WTC11 (cell line): ENCODE results near the gene ITGB4. TPM values are rescaled to one million over a fixed set of nuclear protein-coding genes. Genes with fewer than 3 reads are reported as not detected.
A peak's percentile ranks its signal among the peaks of the same experiment; 100 is the strongest.

Experiments
- ATAC-seq: fragments of 200-7000 bp; cut with Tn5 transposase; 2 replicates; pipeline ENCODE4 v1.10.0; 2021; ENCODE audit warnings: mild to moderate bottlenecking, moderate library complexity
- CTCF ChIA-PET: fragments of 300-600 bp; sonication (Branson Sonifier 250); formaldehyde crosslinking; loops from one replicate; lab custom pipeline; 2021; ENCODE audit warnings: antibody characterized with exemption; lab: Charles Lee
- POLR2A ChIA-PET: fragments of 350-600 bp; sonication (Branson Sonifier 250); formaldehyde crosslinking; loops from one replicate; lab custom pipeline; 2021; ENCODE audit warnings: antibody characterized with exemption; lab: Charles Lee
- DNase-seq: peaks from one replicate; pipeline ENCODE4 v3.0.0; 2021; ENCODE audit warnings: low spot score
- H3K27ac Mint-ChIP-seq: 2 replicates; pipeline ENCODE4 v1.8.0; 2021; ENCODE audit warnings: mixed read lengths
- H3K27me3 Mint-ChIP-seq: 2 replicates; pipeline ENCODE4 v1.8.0; 2021; ENCODE audit warnings: low read depth, mild to moderate bottlenecking, moderate library complexity, mixed read lengths
- H3K36me3 Mint-ChIP-seq: 2 replicates; pipeline ENCODE4 v1.8.0; 2021; ENCODE audit warnings: mixed read lengths
- H3K4me1 Mint-ChIP-seq: 2 replicates; pipeline ENCODE4 v1.8.0; 2022; ENCODE audit warnings: mixed read lengths
- H3K4me3 Mint-ChIP-seq: 2 replicates; pipeline ENCODE4 v1.8.0; 2021; ENCODE audit warnings: mild to moderate bottlenecking, moderate library complexity, mixed read lengths
- H3K9me3 Mint-ChIP-seq: 2 replicates; pipeline ENCODE4 v1.8.0; 2021; ENCODE audit warnings: mixed read lengths
- CBFB ChIP-seq: sonication (generic); formaldehyde crosslinking; IDR thresholded peaks from 2 replicates; pipeline ENCODE4 v1.8.1; 2022; ENCODE audit warnings: mild to moderate bottlenecking, low read depth, missing genetic modification reagents
- CDX4 ChIP-seq: fragments of 250-450 bp; sonication (Bioruptor Pico); IDR thresholded peaks from 2 replicates; pipeline ENCODE4 v1.9.0; 2021; ENCODE audit warnings: moderate library complexity, mild to moderate bottlenecking, inconsistent platforms, borderline replicate concordance
- CREB1 ChIP-seq: sonication (generic); formaldehyde crosslinking; IDR thresholded peaks from 2 replicates; pipeline ENCODE4 v1.8.0; 2023; ENCODE audit warnings: mild to moderate bottlenecking, missing genetic modification reagents
- CREM ChIP-seq: sonication (generic); formaldehyde crosslinking; IDR thresholded peaks from 2 replicates; pipeline ENCODE4 v1.8.1; 2022; ENCODE audit warnings: mild to moderate bottlenecking, missing genetic modification reagents, moderate library complexity
- ETV6 ChIP-seq: sonication (generic); formaldehyde crosslinking; IDR thresholded peaks from 2 replicates; pipeline ENCODE4 v1.8.1; 2022; ENCODE audit warnings: mild to moderate bottlenecking, missing genetic modification reagents
- FOXJ3 ChIP-seq: sonication (generic); formaldehyde crosslinking; IDR thresholded peaks from 2 replicates; pipeline ENCODE4 v1.9.0; 2021; ENCODE audit warnings: missing genetic modification reagents, mild to moderate bottlenecking, borderline replicate concordance
- MXD4 ChIP-seq: fragments of 250-450 bp; sonication (Bioruptor Pico); IDR thresholded peaks from 2 replicates; pipeline ENCODE4 v1.8.0; 2021; ENCODE audit warnings: mild to moderate bottlenecking, moderate library complexity, borderline replicate concordance
- NFYB ChIP-seq: sonication (generic); formaldehyde crosslinking; conservative IDR thresholded peaks from 2 replicates; pipeline ENCODE4 v1.8.0; 2022; ENCODE audit warnings: low read depth, missing genetic modification reagents
- NR1H2 ChIP-seq: sonication (generic); formaldehyde crosslinking; IDR thresholded peaks from 2 replicates; pipeline ENCODE4 v1.9.0; 2021; ENCODE audit warnings: mild to moderate bottlenecking, moderate library complexity, missing genetic modification reagents
- PREB ChIP-seq: sonication (generic); formaldehyde crosslinking; IDR thresholded peaks from 2 replicates; pipeline ENCODE4 v1.8.1; 2022; ENCODE audit warnings: mild to moderate bottlenecking, missing genetic modification reagents, moderate library complexity, borderline replicate concordance
- PRRX2 ChIP-seq: fragments of 250-450 bp; sonication (Bioruptor Pico); IDR thresholded peaks from 2 replicates; pipeline ENCODE4 v1.8.0; 2021; ENCODE audit warnings: mild to moderate bottlenecking
- SMAD3 ChIP-seq: sonication (generic); formaldehyde crosslinking; IDR thresholded peaks from 2 replicates; pipeline ENCODE4 v1.8.0; 2022; ENCODE audit warnings: missing genetic modification reagents, mild to moderate bottlenecking, borderline replicate concordance
- SP1 ChIP-seq: sonication (generic); formaldehyde crosslinking; conservative IDR thresholded peaks from 2 replicates; pipeline ENCODE4 v1.8.1; 2022; ENCODE audit warnings: missing genetic modification reagents
- TEAD1 ChIP-seq: sonication (generic); formaldehyde crosslinking; IDR thresholded peaks from 2 replicates; pipeline ENCODE4 v1.8.0; 2022; ENCODE audit warnings: mild to moderate bottlenecking, missing genetic modification reagents
- USF2 ChIP-seq: sonication (generic); formaldehyde crosslinking; IDR thresholded peaks from 2 replicates; pipeline ENCODE4 v1.8.1; 2023; ENCODE audit warnings: mild to moderate bottlenecking, missing genetic modification reagents, moderate library complexity
- ZNF121 ChIP-seq: sonication (generic); formaldehyde crosslinking; IDR thresholded peaks from 2 replicates; pipeline ENCODE4 v1.8.0; 2023; ENCODE audit warnings: missing genetic modification reagents
- ZNF232 ChIP-seq: sonication (generic); formaldehyde crosslinking; IDR thresholded peaks from 2 replicates; pipeline ENCODE4 v1.8.0; 2022; ENCODE audit warnings: mild to moderate bottlenecking, missing genetic modification reagents
- ZNF671 ChIP-seq: fragments of 250-450 bp; sonication (Bioruptor Pico); IDR thresholded peaks from 2 replicates; pipeline ENCODE4 v1.8.0; 2021; ENCODE audit warnings: mild to moderate bottlenecking
- total RNA-seq: library from RNA; stranded (reverse); gene quantifications from 3 replicates; pipeline ENCODE4 v1.2.3, GENCODE V29; 2021
- TF ChIP-seq, protein P1 (sequence below): sonication (generic); formaldehyde crosslinking; IDR thresholded peaks from 2 replicates; pipeline ENCODE4 v1.8.0; 2022; ENCODE audit warnings: mild to moderate bottlenecking, missing genetic modification reagents
- TF ChIP-seq, protein P2 (sequence below): sonication (generic); formaldehyde crosslinking; IDR thresholded peaks from 2 replicates; pipeline ENCODE4 v1.8.1; 2023; ENCODE audit warnings: mild to moderate bottlenecking, missing genetic modification reagents
- TF ChIP-seq, protein P3 (sequence below): sonication (generic); formaldehyde crosslinking; IDR thresholded peaks from 2 replicates; pipeline ENCODE4 v1.8.1; 2023; ENCODE audit warnings: mild to moderate bottlenecking, missing genetic modification reagents, borderline replicate concordance
- TF ChIP-seq, protein P4 (sequence below): fragments of 250-450 bp; sonication (Bioruptor Pico); conservative IDR thresholded peaks from 2 replicates; pipeline ENCODE4 v1.9.0; 2021; ENCODE audit warnings: mild to moderate bottlenecking

ITGB4 gene
- total RNA-seq, 1 experiment from 2014 or later: 9.5 TPM

GRCh38 chr17:75762513-75763268, 41.4 kb downstream of the ITGB4 start:
- Mint-ChIP-seq H3K27me3 (no peaks in the 10 kb centered on the region), H3K9me3 (no peaks in the 10 kb centered on the region), H3K36me3 (no peaks in the 10 kb centered on the region), H3K4me1 (peaks cover 16% of the 10 kb centered on the region), H3K27ac (no peak overlapping the region), H3K4me3 (peak overlapping the region; percentile 34; the same call in 1 of the 2 replicates)
- ChIA-PET POLR2A (no interaction called here), CTCF (interaction anchor here (1.0 to 9.0 kb wide), 4 partner anchors 11 to 129 kb away, joined by 5 to 318 read pairs (median 22); partner anchors contain the start of gene SMIM5)
- DNase-seq (no peak), ATAC-seq (no peak)
- TF ChIP-seq PRRX2 (no peak), SMAD3 (CRISPR knock-in tag) (no peak), ETV6 (CRISPR knock-in tag) (no peak), ZNF121 (no peak), MXD4 (CRISPR knock-in tag) (no peak), TEAD1 (CRISPR knock-in tag) (no peak), CREB1 (CRISPR knock-in tag) (no peak)
- TF ChIP-seq, protein P1, sequence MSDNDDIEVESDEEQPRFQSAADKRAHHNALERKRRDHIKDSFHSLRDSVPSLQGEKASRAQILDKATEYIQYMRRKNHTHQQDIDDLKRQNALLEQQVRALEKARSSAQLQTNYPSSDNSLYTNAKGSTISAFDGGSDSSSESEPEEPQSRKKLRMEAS (CRISPR knock-in tag): no peak
- TF ChIP-seq, protein P2, sequence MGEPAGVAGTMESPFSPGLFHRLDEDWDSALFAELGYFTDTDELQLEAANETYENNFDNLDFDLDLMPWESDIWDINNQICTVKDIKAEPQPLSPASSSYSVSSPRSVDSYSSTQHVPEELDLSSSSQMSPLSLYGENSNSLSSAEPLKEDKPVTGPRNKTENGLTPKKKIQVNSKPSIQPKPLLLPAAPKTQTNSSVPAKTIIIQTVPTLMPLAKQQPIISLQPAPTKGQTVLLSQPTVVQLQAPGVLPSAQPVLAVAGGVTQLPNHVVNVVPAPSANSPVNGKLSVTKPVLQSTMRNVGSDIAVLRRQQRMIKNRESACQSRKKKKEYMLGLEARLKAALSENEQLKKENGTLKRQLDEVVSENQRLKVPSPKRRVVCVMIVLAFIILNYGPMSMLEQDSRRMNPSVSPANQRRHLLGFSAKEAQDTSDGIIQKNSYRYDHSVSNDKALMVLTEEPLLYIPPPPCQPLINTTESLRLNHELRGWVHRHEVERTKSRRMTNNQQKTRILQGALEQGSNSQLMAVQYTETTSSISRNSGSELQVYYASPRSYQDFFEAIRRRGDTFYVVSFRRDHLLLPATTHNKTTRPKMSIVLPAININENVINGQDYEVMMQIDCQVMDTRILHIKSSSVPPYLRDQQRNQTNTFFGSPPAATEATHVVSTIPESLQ (CRISPR knock-in tag): no peak
- TF ChIP-seq, protein P3, sequence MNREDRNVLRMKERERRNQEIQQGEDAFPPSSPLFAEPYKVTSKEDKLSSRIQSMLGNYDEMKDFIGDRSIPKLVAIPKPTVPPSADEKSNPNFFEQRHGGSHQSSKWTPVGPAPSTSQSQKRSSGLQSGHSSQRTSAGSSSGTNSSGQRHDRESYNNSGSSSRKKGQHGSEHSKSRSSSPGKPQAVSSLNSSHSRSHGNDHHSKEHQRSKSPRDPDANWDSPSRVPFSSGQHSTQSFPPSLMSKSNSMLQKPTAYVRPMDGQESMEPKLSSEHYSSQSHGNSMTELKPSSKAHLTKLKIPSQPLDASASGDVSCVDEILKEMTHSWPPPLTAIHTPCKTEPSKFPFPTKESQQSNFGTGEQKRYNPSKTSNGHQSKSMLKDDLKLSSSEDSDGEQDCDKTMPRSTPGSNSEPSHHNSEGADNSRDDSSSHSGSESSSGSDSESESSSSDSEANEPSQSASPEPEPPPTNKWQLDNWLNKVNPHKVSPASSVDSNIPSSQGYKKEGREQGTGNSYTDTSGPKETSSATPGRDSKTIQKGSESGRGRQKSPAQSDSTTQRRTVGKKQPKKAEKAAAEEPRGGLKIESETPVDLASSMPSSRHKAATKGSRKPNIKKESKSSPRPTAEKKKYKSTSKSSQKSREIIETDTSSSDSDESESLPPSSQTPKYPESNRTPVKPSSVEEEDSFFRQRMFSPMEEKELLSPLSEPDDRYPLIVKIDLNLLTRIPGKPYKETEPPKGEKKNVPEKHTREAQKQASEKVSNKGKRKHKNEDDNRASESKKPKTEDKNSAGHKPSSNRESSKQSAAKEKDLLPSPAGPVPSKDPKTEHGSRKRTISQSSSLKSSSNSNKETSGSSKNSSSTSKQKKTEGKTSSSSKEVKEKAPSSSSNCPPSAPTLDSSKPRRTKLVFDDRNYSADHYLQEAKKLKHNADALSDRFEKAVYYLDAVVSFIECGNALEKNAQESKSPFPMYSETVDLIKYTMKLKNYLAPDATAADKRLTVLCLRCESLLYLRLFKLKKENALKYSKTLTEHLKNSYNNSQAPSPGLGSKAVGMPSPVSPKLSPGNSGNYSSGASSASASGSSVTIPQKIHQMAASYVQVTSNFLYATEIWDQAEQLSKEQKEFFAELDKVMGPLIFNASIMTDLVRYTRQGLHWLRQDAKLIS (CRISPR knock-in tag): no peak
- TF ChIP-seq, protein P4, sequence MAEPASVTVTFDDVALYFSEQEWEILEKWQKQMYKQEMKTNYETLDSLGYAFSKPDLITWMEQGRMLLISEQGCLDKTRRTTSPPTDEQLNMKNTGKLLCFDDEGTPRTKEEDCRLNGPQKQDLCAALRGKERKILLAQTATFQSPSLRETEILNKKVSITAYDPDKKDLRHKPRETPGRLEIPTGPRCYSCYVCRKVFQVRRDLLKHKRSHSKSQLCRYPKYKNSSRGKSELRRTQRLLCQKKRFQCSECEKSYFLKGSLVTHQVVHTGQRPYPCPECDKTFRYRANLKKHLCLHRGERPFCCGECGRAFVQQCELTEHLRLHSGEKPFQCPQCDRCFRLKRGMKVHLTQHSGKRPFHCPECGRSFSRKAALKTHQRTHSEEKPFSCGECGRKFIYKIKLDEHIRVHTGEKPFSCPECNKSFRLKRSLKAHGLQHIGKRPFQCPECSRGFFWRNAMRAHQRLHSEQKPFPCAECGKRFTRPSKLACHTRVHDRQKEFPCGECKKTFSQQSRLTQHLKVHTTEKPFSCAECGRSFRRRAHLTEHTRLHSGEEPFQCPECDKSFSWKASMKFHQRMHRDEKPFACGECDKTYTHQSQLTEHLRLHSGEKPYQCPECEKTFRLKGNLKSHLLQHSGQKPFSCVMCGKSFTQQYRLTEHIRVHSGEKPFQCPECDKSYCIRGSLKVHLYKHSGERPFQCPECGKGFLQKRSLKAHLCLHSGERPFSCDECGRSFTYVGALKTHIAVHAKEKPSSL (CRISPR knock-in tag): no peak

- ChIA-PET CTCF (interaction anchor here (3.2 to 9.0 kb wide), 6 partner anchors 11 to 129 kb away, joined by 27 to 318 read pairs (median 38); partner anchors contain the start of gene SMIM5), POLR2A (interaction anchor here (2.5 kb wide), 1 partner anchor 9 kb away, joined by 13 read pairs; no protein-coding TSS in a partner anchor)
- ATAC-seq (no peak), DNase-seq (no peak)
- Mint-ChIP-seq H3K4me3 (peak overlapping the region; percentile 34; the same call in 1 of the 2 replicates), H3K9me3 (no peaks in the 10 kb centered on the region), H3K4me1 (peaks cover 16% of the 10 kb centered on the region), H3K36me3 (no peaks in the 10 kb centered on the region), H3K27ac (no peak overlapping the region), H3K27me3 (no peaks in the 10 kb centered on the region)
- TF ChIP-seq SP1 (no peak), PREB (CRISPR knock-in tag) (no peak), CDX4 (no peak), CREM (CRISPR knock-in tag) (no peak), ZNF232 (CRISPR knock-in tag) (no peak), TEAD1 (CRISPR knock-in tag) (no peak), CBFB (CRISPR knock-in tag) (no peak), PRRX2 (no peak), FOXJ3 (CRISPR knock-in tag) (no peak), USF2 (CRISPR knock-in tag) (no peak), NR1H2 (CRISPR knock-in tag) (no peak), ZNF671 (CRISPR knock-in tag) (no peak), NFYB (CRISPR knock-in tag) (no peak)
Observed at GRCh38 chr17:75763269-75763607, 42.0 kb downstream of the ITGB4 start.
